ENCODE results near the gene ALDH16A1.

DNA sequence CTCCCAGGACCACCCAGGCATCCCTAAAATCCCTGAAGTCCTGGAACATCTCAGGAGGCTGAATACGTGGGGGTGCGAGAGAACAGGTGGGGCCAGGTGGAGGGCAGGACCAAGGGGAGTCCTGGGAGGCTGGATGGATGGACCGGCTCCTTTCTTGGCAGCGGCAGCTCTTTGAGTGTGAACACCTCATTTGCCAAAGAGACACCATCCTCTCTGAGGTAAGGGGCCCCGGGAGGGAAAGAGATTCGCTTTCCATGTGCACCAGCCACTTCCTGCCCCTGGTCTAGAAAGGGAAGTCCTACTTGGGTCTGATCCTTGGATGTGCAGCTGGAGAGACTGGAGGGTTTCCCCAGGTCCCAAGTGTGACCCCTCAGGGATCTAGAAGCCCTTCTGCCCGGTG, 45.9 kb upstream of the ALDH16A1 start:
- TF ChIP-seq, protein P1, sequence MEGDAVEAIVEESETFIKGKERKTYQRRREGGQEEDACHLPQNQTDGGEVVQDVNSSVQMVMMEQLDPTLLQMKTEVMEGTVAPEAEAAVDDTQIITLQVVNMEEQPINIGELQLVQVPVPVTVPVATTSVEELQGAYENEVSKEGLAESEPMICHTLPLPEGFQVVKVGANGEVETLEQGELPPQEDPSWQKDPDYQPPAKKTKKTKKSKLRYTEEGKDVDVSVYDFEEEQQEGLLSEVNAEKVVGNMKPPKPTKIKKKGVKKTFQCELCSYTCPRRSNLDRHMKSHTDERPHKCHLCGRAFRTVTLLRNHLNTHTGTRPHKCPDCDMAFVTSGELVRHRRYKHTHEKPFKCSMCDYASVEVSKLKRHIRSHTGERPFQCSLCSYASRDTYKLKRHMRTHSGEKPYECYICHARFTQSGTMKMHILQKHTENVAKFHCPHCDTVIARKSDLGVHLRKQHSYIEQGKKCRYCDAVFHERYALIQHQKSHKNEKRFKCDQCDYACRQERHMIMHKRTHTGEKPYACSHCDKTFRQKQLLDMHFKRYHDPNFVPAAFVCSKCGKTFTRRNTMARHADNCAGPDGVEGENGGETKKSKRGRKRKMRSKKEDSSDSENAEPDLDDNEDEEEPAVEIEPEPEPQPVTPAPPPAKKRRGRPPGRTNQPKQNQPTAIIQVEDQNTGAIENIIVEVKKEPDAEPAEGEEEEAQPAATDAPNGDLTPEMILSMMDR (conservative IDR thresholded peaks at IDR 0.05; ENCODE audit: low read length): no peak
- no peak for TF ChIP-seq EZH2phosphoT487 (IDR thresholded peaks at IDR 0.05; ENCODE audit: borderline replicate concordance)

All from Loucy (cell line).